Measurements from ENCODE around the gene BIN1. TPM values are rescaled to one million over a fixed set of nuclear protein-coding genes. Genes with fewer than 3 reads are reported as not detected.

The BIN1 gene
- polyA plus RNA-seq, 1 of the 3 experiments (the other 2 are of a cell fraction), result 40.3 TPM

DNA sequence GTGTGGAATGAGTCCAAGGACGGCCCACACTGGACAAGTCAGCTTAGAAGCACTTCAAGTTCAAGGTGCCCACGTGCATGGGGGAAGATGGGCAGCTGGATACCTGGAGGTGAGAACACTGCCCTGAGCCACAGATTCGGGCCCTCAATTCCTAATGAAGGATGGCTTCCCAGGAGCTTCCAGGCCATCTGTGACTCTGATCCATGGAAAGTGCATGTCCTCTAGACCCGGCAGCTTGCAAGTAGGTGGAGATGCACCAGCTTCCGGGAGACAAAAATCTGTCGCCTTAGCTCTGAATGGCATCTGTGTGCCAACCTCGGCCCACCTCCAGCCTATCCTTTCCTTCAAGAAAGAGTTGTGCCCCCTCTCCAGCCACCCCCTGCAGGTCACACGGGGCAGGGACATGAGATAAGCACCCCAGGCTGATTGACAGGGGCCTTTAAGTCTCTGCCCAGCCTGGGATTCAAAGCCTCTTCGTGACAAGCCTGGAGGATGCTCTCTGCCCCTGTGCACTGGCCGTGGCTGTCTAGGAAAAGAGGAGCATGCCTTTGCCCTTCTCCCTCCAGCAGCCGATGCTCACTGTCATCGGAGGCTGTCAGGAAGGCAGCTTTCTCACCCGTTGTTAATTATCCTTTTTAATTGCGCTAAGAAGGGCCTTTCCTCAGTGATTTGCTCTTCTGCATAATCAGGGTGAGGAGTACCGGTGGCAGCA, 65.5 kb downstream of the BIN1 start (continued):
- TF ChIP-seq, protein P1, sequence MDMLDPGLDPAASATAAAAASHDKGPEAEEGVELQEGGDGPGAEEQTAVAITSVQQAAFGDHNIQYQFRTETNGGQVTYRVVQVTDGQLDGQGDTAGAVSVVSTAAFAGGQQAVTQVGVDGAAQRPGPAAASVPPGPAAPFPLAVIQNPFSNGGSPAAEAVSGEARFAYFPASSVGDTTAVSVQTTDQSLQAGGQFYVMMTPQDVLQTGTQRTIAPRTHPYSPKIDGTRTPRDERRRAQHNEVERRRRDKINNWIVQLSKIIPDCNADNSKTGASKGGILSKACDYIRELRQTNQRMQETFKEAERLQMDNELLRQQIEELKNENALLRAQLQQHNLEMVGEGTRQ (IDR thresholded peaks at IDR 0.05; ENCODE audit: borderline replicate concordance, low read depth, low read length), result no peak
- no peak for TF ChIP-seq MXI1 (IDR thresholded peaks at IDR 0.05; ENCODE audit: low read depth, low read length)
- TF ChIP-seq EP300 (IDR thresholded peaks at IDR 0.05; ENCODE audit: borderline replicate concordance in 1 of 2, low read depth in 1 of 2, low read length in 1 of 2), result no peak
- no peak for TF ChIP-seq ELF1 (IDR thresholded peaks at IDR 0.05)
- TF ChIP-seq RCOR1 (IDR thresholded peaks at IDR 0.05; ENCODE audit: low read length), result no peak
- no peak for TF ChIP-seq JUND (IDR thresholded peaks at IDR 0.05)
- TF ChIP-seq, protein P2, sequence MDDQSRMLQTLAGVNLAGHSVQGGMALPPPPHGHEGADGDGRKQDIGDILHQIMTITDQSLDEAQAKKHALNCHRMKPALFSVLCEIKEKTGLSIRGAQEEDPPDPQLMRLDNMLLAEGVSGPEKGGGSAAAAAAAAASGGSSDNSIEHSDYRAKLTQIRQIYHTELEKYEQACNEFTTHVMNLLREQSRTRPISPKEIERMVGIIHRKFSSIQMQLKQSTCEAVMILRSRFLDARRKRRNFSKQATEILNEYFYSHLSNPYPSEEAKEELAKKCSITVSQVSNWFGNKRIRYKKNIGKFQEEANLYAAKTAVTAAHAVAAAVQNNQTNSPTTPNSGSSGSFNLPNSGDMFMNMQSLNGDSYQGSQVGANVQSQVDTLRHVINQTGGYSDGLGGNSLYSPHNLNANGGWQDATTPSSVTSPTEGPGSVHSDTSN (IDR thresholded peaks at IDR 0.05), result no peak

DNA sequence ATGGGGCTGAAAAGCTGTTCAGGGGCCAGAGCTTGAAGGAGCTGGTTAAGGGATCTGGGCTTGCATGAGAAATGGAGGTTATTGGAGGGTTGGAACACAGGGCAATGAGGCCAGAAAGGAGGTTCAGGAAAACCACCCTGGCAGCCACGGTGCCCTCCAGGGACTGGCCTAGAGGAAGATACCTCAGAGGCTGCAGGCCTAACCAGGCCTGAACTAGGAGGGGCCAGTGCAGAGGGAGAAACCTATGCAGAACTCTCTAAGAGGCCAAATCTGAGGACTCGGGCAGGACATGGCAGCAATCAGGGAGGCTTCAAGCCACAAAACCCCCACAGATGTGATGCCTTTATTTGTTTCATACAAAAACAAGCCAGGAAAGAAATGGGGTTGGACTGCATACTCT, 66.8 kb downstream of the BIN1 start:
- Histone ChIP-seq H3F3A (replicated peaks; ENCODE audit: insufficient read depth) (no peaks in the 10 kb centered on the region), H4K20me1 (ENCODE audit: insufficient read depth) (no peaks in the 10 kb centered on the region), H3K27me3 (ENCODE audit: insufficient read depth) (no peaks in the 10 kb centered on the region), H3K27ac (ENCODE audit: low read depth in 2 of 2, low read length in 1 of 2) (no peak overlapping the region), H3K9me3 (no peaks in the 10 kb centered on the region), H3K9ac (no peak overlapping the region), H3K4me2 (no peak overlapping the region), H2AFZ (ENCODE audit: low read depth) (no peak overlapping the region), H3K9me2 (no peaks in the 10 kb centered on the region), H3K79me2 (ENCODE audit: insufficient read depth) (no peaks in the 10 kb centered on the region), H3K4me1 (ENCODE audit: control insufficient read depth in 1 of 2, insufficient read depth in 2 of 2, low read depth in 1 of 2, low read length in 1 of 2) (peaks cover 0 to 7% of the 10 kb centered on the region in 2 experiments; a peak in 1 of 4 replicates), H3K4me3 (ENCODE audit: low read depth in 2 of 2, low read length in 1 of 2) (no peak overlapping the region), H3K36me3 (replicated peaks in 1 of 2; ENCODE audit: control insufficient read depth in 1 of 2, insufficient read depth in 2 of 2, low read length in 1 of 2) (no peaks in the 10 kb centered on the region)
- no peak for TF ChIP-seq FOSL2 (IDR thresholded peaks at IDR 0.05; ENCODE audit: borderline replicate concordance, low read depth)
- 90% methylated on average over 2 of the region's 2 CpGs for WGBS (ENCODE audit: low lambda C conversion rate)
- DNase-seq, result no peak
- CTCF ChIA-PET, result interaction anchor here (1.8 to 3.6 kb wide), 2 partner anchors 10 to 68 kb away, joined by 4 to 21 read pairs; no protein-coding TSS in a partner anchor
- POLR2A ChIA-PET, result no interaction called here

DNA sequence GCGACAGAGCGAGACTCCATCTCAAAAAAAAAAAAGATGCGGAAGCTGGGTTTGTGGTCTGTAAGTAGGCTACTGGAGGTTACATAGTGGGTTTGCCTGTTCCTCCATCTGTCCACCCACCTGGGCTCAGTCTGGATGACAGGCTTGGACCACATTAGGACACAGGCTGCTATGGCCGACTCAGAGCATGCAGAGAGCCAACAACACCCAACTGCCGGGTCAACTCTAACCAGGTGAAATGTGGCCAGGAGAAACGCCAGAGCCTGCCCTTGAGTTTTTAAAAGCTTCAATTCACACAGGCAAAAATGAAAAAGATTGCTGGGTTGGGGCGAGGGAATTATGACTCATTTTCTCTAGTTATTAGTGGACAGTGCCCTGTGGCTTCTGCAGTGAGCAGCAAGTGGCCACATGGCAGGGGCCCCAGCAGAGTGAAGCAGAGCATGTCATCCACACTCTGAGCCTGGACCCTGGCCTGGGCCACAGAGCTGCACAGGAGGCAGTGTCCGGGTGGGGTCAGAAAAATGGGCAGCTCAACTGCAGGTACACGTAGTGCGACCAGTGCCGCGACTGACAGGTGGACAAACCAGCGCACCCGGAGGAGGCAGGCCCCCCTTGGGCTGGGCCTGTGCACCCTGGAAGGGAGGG, 67.4 kb downstream of the BIN1 start:
- Histone ChIP-seq H3F3A (replicated peaks; ENCODE audit: insufficient read depth) (no peaks in the 10 kb centered on the region), H3K4me1 (ENCODE audit: control insufficient read depth in 1 of 2, insufficient read depth in 2 of 2, low read depth in 1 of 2, low read length in 1 of 2) (peaks cover 0 to 7% of the 10 kb centered on the region in 2 experiments; a peak in 1 of 4 replicates), H2AFZ (ENCODE audit: low read depth) (no peak overlapping the region), H3K79me2 (ENCODE audit: insufficient read depth) (no peaks in the 10 kb centered on the region), H3K9ac (no peak overlapping the region), H3K9me3 (no peaks in the 10 kb centered on the region), H3K4me3 (ENCODE audit: low read depth in 2 of 2, low read length in 1 of 2) (no peak overlapping the region), H3K27ac (ENCODE audit: low read depth in 2 of 2, low read length in 1 of 2) (no peak overlapping the region), H3K4me2 (no peak overlapping the region), H3K27me3 (ENCODE audit: insufficient read depth) (no peaks in the 10 kb centered on the region), H4K20me1 (ENCODE audit: insufficient read depth) (no peaks in the 10 kb centered on the region), H3K36me3 (replicated peaks in 1 of 2; ENCODE audit: control insufficient read depth in 1 of 2, insufficient read depth in 2 of 2, low read length in 1 of 2) (no peaks in the 10 kb centered on the region), H3K9me2 (no peaks in the 10 kb centered on the region)
- TF ChIP-seq EP300 (IDR thresholded peaks at IDR 0.05; ENCODE audit: borderline replicate concordance in 1 of 2, low read depth in 1 of 2, low read length in 1 of 2) (no peak), FOSL2 (IDR thresholded peaks at IDR 0.05; ENCODE audit: borderline replicate concordance, low read depth) (no peak), RCOR1 (IDR thresholded peaks at IDR 0.05; ENCODE audit: low read length) (no peak), GATA2 (CRISPR knock-in tag; IDR thresholded peaks at IDR 0.05) (no peak), RXRA (IDR thresholded peaks at IDR 0.05; ENCODE audit: borderline replicate concordance, low read depth) (no peak), RFX5 (IDR thresholded peaks at IDR 0.05; ENCODE audit: low read length) (no peak), YY1 (IDR thresholded peaks at IDR 0.05; ENCODE audit: low read depth) (no peak), TAF1 (IDR thresholded peaks at IDR 0.05; ENCODE audit: borderline replicate concordance, low read depth, low read length) (no peak), JUND (IDR thresholded peaks at IDR 0.05) (no peak), SMC3 (IDR thresholded peaks at IDR 0.05; ENCODE audit: low read depth, low read length) (no peak), EZH2phosphoT487 (IDR thresholded peaks at IDR 0.05; ENCODE audit: borderline replicate concordance, low read depth) (no peak)
- TF ChIP-seq, protein P3, sequence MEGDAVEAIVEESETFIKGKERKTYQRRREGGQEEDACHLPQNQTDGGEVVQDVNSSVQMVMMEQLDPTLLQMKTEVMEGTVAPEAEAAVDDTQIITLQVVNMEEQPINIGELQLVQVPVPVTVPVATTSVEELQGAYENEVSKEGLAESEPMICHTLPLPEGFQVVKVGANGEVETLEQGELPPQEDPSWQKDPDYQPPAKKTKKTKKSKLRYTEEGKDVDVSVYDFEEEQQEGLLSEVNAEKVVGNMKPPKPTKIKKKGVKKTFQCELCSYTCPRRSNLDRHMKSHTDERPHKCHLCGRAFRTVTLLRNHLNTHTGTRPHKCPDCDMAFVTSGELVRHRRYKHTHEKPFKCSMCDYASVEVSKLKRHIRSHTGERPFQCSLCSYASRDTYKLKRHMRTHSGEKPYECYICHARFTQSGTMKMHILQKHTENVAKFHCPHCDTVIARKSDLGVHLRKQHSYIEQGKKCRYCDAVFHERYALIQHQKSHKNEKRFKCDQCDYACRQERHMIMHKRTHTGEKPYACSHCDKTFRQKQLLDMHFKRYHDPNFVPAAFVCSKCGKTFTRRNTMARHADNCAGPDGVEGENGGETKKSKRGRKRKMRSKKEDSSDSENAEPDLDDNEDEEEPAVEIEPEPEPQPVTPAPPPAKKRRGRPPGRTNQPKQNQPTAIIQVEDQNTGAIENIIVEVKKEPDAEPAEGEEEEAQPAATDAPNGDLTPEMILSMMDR (IDR thresholded peaks at IDR 0.05), result no peak
- TF ChIP-seq, protein P4, sequence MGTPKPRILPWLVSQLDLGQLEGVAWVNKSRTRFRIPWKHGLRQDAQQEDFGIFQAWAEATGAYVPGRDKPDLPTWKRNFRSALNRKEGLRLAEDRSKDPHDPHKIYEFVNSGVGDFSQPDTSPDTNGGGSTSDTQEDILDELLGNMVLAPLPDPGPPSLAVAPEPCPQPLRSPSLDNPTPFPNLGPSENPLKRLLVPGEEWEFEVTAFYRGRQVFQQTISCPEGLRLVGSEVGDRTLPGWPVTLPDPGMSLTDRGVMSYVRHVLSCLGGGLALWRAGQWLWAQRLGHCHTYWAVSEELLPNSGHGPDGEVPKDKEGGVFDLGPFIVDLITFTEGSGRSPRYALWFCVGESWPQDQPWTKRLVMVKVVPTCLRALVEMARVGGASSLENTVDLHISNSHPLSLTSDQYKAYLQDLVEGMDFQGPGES (IDR thresholded peaks at IDR 0.05; ENCODE audit: low read depth, low read length), result no peak
- POLR2A ChIA-PET, result no interaction called here
- WGBS (ENCODE audit: low lambda C conversion rate), result 93% methylated on average over 14 of the region's 14 CpGs
- CTCF ChIA-PET, result interaction anchor here (1.8 to 3.6 kb wide), 2 partner anchors 11 to 68 kb away, joined by 4 to 21 read pairs; no protein-coding TSS in a partner anchor
- DNase-seq, result no peak
